LHCN-M2 (cell line): ENCODE results near the gene PIR. TPM values are rescaled to one million over a fixed set of nuclear protein-coding genes. Genes with fewer than 3 reads are reported as not detected.

Source experiments
- DNase-seq: peaks from one replicate; pipeline ENCODE4 v3.0.0-alpha.2; 2012; ENCODE audit warnings: low read depth
- total RNA-seq: library from RNA; depleted of rRNA; stranded (reverse); fragments of >200 nt; gene quantifications from 2 replicates; pipeline ENCODE4 v1.2.3, GENCODE V29; 2014

PIR gene
- total RNA-seq, 1 experiment from 2014 or later: 4.2 TPM

GRCh38 chrX:15418041-15418706 is 75.0 kb downstream of the PIR start:
- DNase-seq: no peak

GRCh38 chrX:15416133-15416993 is 76.8 kb downstream of the PIR start:
- DNase-seq: peak; percentile 2

GRCh38 chrX:15413101-15413500 is 80.0 kb downstream of the PIR start:
- DNase-seq: no peak

- no peak for DNase-seq
Measured at GRCh38 chrX:15410947-15411346, 82.2 kb downstream of the PIR start.

GRCh38 chrX:15410430-15410829 is 82.7 kb downstream of the PIR start:
- no peak for DNase-seq

GRCh38 chrX:15405846-15406245 is 87.3 kb downstream of the PIR start:
- DNase-seq: no peak

GRCh38 chrX:15404401-15405096 is 88.6 kb downstream of the PIR start:
- DNase-seq: peak; percentile 12

GRCh38 chrX:15401378-15401777 is 91.8 kb downstream of the PIR start:
- no peak for DNase-seq

- no peak for DNase-seq
Measured at GRCh38 chrX:15399962-15400391, 93.2 kb downstream of the PIR start.

GRCh38 chrX:15398874-15399273 is 94.3 kb downstream of the PIR start:
- no peak for DNase-seq

GRCh38 chrX:15395789-15396188 is 97.3 kb downstream of the PIR start:
- DNase-seq: no peak

GRCh38 chrX:15391850-15392249 is 101.3 kb downstream of the PIR start:
- no peak for DNase-seq

GRCh38 chrX:15384304-15384703 is 108.8 kb downstream of the PIR start, which contains the start of gene VEGFD:
Gene VEGFD (minus strand): TSS chrX:15384413. CDS start chrX:15383946, 467 bp downstream.
- DNase-seq: peak; percentile 32

GRCh38 chrX:15382813-15383212 is 110.3 kb downstream of the PIR start:
- no peak for DNase-seq

GRCh38 chrX:15376956-15377355 is 116.2 kb downstream of the PIR start:
- no peak for DNase-seq

- no peak for DNase-seq
Measured at GRCh38 chrX:15373976-15374375, 119.2 kb downstream of the PIR start.

- DNase-seq: no peak
Measured at GRCh38 chrX:15366506-15367352, 126.4 kb downstream of the PIR start.

- DNase-seq: no peak
Measured at GRCh38 chrX:15359701-15360100, 133.4 kb downstream of the PIR start.

- DNase-seq: no peak
Measured at GRCh38 chrX:15358533-15358932, 134.6 kb downstream of the PIR start.

GRCh38 chrX:15356444-15356843 is 136.7 kb downstream of the PIR start:
- peak; percentile 13 for DNase-seq

GRCh38 chrX:15350329-15350996 is 142.7 kb downstream of the PIR start:
- no peak for DNase-seq
